ENCODE measurements around the gene WAPL.

The WAPL gene

GRCh38 chr10:86388119-86388704 lies 133.4 kb downstream of the WAPL start:
- no peak overlapping the region for H3K27ac ChIP-seq (ENCODE audit: low read depth, low read length, poor library complexity, severe bottlenecking)
- H3K79me2 ChIP-seq (ENCODE audit: insufficient read depth, low read length) = no peaks in the 10 kb centered on the region
- H2AFZ ChIP-seq (ENCODE audit: low read length) = no peak overlapping the region
- H3K9ac ChIP-seq (ENCODE audit: low read length) = no peak overlapping the region
- no peaks in the 10 kb centered on the region for H3K9me3 ChIP-seq (ENCODE audit: low read length)
- no peak overlapping the region for H3K4me3 ChIP-seq (ENCODE audit: low read depth, low read length, poor library complexity, severe bottlenecking)
- no peaks in the 10 kb centered on the region for H3K9me2 ChIP-seq (ENCODE audit: low read depth, low read length)
- no peak for TF ChIP-seq EZH2 (IDR thresholded peaks at IDR 0.05; ENCODE audit: borderline replicate concordance, low read length)
- TF ChIP-seq, protein P1, sequence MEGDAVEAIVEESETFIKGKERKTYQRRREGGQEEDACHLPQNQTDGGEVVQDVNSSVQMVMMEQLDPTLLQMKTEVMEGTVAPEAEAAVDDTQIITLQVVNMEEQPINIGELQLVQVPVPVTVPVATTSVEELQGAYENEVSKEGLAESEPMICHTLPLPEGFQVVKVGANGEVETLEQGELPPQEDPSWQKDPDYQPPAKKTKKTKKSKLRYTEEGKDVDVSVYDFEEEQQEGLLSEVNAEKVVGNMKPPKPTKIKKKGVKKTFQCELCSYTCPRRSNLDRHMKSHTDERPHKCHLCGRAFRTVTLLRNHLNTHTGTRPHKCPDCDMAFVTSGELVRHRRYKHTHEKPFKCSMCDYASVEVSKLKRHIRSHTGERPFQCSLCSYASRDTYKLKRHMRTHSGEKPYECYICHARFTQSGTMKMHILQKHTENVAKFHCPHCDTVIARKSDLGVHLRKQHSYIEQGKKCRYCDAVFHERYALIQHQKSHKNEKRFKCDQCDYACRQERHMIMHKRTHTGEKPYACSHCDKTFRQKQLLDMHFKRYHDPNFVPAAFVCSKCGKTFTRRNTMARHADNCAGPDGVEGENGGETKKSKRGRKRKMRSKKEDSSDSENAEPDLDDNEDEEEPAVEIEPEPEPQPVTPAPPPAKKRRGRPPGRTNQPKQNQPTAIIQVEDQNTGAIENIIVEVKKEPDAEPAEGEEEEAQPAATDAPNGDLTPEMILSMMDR (IDR thresholded peaks at IDR 0.05; ENCODE audit: low read length) = no peak
- no peaks in the 10 kb centered on the region for H3F3A ChIP-seq (ENCODE audit: insufficient read depth, low read length)
- no peak overlapping the region for H3K4me2 ChIP-seq (ENCODE audit: low read length)
- no peaks in the 10 kb centered on the region for H3K36me3 ChIP-seq (ENCODE audit: insufficient read depth, low read length)
- H4K20me1 ChIP-seq (ENCODE audit: insufficient read depth, low read length) = no peaks in the 10 kb centered on the region
- no peaks in the 10 kb centered on the region for H3K27me3 ChIP-seq (ENCODE audit: insufficient read depth, low read length)
- H3K4me1 ChIP-seq (ENCODE audit: insufficient read depth, low read length, severe bottlenecking) = peaks cover 34% of the 10 kb centered on the region

- H3K4me1 ChIP-seq (ENCODE audit: insufficient read depth, low read length, severe bottlenecking) = peaks cover 24% of the 10 kb centered on the region
Observed at GRCh38 chr10:86387178-86387794, 134.3 kb downstream of the WAPL start.

GRCh38 chr10:86385806-86386205 lies 135.8 kb downstream of the WAPL start:
- Histone ChIP-seq H3K9me3 (ENCODE audit: low read length) (no peaks in the 10 kb centered on the region), H4K20me1 (ENCODE audit: insufficient read depth, low read length) (no peaks in the 10 kb centered on the region), H3K4me2 (ENCODE audit: low read length) (no peak overlapping the region), H3K9me2 (ENCODE audit: low read depth, low read length) (no peaks in the 10 kb centered on the region), H3K79me2 (ENCODE audit: insufficient read depth, low read length) (no peaks in the 10 kb centered on the region), H2AFZ (ENCODE audit: low read length) (no peak overlapping the region), H3K4me1 (ENCODE audit: insufficient read depth, low read length, severe bottlenecking) (peaks cover 11% of the 10 kb centered on the region), H3F3A (ENCODE audit: insufficient read depth, low read length) (no peaks in the 10 kb centered on the region), H3K36me3 (ENCODE audit: insufficient read depth, low read length) (no peaks in the 10 kb centered on the region), H3K9ac (ENCODE audit: low read length) (no peak overlapping the region), H3K27me3 (ENCODE audit: insufficient read depth, low read length) (no peaks in the 10 kb centered on the region), H3K4me3 (ENCODE audit: low read depth, low read length, poor library complexity, severe bottlenecking) (no peak overlapping the region), H3K27ac (ENCODE audit: low read depth, low read length, poor library complexity, severe bottlenecking) (no peak overlapping the region)
- no peak for TF ChIP-seq EZH2 (IDR thresholded peaks at IDR 0.05; ENCODE audit: borderline replicate concordance, low read length)
- TF ChIP-seq, protein P1 (IDR thresholded peaks at IDR 0.05; ENCODE audit: low read length) = no peak

More at GRCh38 chr10:86387178-86387794, 134.3 kb downstream of the WAPL start:
- Histone ChIP-seq H3K9ac (ENCODE audit: low read length) (no peak overlapping the region), H3K36me3 (ENCODE audit: insufficient read depth, low read length) (no peaks in the 10 kb centered on the region), H3K79me2 (ENCODE audit: insufficient read depth, low read length) (no peaks in the 10 kb centered on the region), H4K20me1 (ENCODE audit: insufficient read depth, low read length) (no peaks in the 10 kb centered on the region), H3K27ac (ENCODE audit: low read depth, low read length, poor library complexity, severe bottlenecking) (no peak overlapping the region), H2AFZ (ENCODE audit: low read length) (no peak overlapping the region), H3K9me3 (ENCODE audit: low read length) (no peaks in the 10 kb centered on the region), H3F3A (ENCODE audit: insufficient read depth, low read length) (no peaks in the 10 kb centered on the region), H3K9me2 (ENCODE audit: low read depth, low read length) (no peaks in the 10 kb centered on the region), H3K4me3 (ENCODE audit: low read depth, low read length, poor library complexity, severe bottlenecking) (no peak overlapping the region), H3K27me3 (ENCODE audit: insufficient read depth, low read length) (no peaks in the 10 kb centered on the region), H3K4me2 (ENCODE audit: low read length) (no peak overlapping the region)
- TF ChIP-seq EZH2 (IDR thresholded peaks at IDR 0.05; ENCODE audit: borderline replicate concordance, low read length) = no peak
- TF ChIP-seq, protein P1 (IDR thresholded peaks at IDR 0.05; ENCODE audit: low read length) = peak; percentile 37
